ENCODE data around the gene METRNL. TPM values are rescaled to one million over a fixed set of nuclear protein-coding genes. Genes with fewer than 3 reads are reported as not detected.

Gene METRNL
- total RNA-seq, 2 experiments from 2014 or later = 16.9 to 23.3 TPM

DNA sequence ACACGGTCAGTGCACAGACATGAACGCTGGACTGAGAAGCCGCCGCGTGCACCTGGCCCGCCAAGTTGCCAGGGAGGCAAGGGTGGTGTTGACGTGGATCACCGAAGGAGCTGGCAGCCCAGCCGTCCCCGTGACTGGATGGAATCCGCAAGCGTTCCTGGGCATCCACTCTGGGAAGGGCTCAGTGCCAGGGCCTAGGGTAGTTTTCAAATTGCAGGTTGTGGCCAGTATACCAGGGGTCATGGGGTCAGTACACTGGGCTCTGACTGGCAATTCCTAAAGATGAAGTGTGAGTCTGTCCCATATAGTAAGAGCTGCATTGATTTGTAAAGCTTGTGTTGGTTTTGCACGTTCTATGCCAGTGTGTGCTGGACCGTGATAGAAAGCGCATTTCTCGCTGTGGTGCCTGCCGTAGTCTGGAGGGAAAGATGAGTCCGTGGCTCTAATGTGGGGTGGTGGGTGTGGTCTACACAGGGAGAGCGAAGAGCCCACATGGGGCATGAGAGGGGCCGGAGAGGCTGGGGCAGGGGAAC is 21.1 kb upstream of the METRNL start:
- Histone ChIP-seq H3K9me2 (ENCODE audit: insufficient read depth, low read length) (no peaks in the 10 kb centered on the region), H3K79me2 (ENCODE audit: insufficient read depth, low read depth, low read length) (no peaks in the 10 kb centered on the region), H4K20me1 (ENCODE audit: insufficient read depth, low read length) (no peaks in the 10 kb centered on the region), H3K4me3 (ENCODE audit: low read depth, low read length, poor library complexity, severe bottlenecking) (no peak overlapping the region), H3K4me2 (ENCODE audit: low read length) (no peak overlapping the region), H3K4me1 (ENCODE audit: insufficient read depth, low read length, poor library complexity, severe bottlenecking) (peaks cover 12% of the 10 kb centered on the region), H3K9me3 (ENCODE audit: low read length) (no peaks in the 10 kb centered on the region), H3K36me3 (ENCODE audit: insufficient read depth, low read length) (no peaks in the 10 kb centered on the region), H2AFZ (ENCODE audit: low read length) (no peak overlapping the region), H3K27ac (ENCODE audit: low read depth, low read length, poor library complexity, severe bottlenecking) (no peak overlapping the region)
- intact Hi-C loops (cut with micrococcal nuclease; ENCODE audit: unreplicated experiment) = no loop called here
- ChIA-PET CTCF (ENCODE audit: unreplicated experiment) (interaction anchor here (0.5 kb wide), 1 partner anchor 41 kb away, joined by 4 read pairs; no protein-coding TSS in a partner anchor), POLR2A (no interaction called here)
- no peak for TF ChIP-seq EZH2phosphoT487 (IDR thresholded peaks at IDR 0.05; ENCODE audit: borderline replicate concordance, low read depth, low read length)
- TF ChIP-seq, protein P1, sequence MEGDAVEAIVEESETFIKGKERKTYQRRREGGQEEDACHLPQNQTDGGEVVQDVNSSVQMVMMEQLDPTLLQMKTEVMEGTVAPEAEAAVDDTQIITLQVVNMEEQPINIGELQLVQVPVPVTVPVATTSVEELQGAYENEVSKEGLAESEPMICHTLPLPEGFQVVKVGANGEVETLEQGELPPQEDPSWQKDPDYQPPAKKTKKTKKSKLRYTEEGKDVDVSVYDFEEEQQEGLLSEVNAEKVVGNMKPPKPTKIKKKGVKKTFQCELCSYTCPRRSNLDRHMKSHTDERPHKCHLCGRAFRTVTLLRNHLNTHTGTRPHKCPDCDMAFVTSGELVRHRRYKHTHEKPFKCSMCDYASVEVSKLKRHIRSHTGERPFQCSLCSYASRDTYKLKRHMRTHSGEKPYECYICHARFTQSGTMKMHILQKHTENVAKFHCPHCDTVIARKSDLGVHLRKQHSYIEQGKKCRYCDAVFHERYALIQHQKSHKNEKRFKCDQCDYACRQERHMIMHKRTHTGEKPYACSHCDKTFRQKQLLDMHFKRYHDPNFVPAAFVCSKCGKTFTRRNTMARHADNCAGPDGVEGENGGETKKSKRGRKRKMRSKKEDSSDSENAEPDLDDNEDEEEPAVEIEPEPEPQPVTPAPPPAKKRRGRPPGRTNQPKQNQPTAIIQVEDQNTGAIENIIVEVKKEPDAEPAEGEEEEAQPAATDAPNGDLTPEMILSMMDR (conservative IDR thresholded peaks at IDR 0.05; ENCODE audit: low read length) = no peak
- no TSS peak for BruUV-seq (replicated peaks)
- no peak for DNase-seq (ENCODE audit: low spot score)

DNA sequence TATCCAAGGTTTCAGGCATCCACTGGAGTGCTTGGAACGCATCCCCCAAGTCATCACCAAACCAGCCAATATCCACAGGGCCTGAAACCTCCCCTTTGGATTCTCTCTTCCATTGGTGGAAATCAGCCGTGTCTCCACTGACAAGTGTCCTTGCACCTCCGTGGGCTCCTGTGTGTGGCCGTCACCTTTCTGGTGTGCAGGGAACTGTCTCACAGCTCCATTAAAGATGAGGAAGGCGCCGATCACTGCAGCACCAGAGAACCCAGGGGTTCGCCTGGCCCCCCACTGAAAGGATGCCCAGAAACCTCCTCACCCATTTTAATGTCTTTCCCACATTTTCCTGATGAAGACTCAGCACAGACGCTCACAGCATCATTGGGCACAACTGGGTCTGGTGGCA is 17.8 kb upstream of the METRNL start:
- Histone ChIP-seq H3K4me3 (ENCODE audit: low read depth, low read length, poor library complexity, severe bottlenecking) (no peak overlapping the region), H3K9me2 (ENCODE audit: insufficient read depth, low read length) (no peaks in the 10 kb centered on the region), H3K27ac (ENCODE audit: low read depth, low read length, poor library complexity, severe bottlenecking) (no peak overlapping the region), H3K79me2 (ENCODE audit: insufficient read depth, low read depth, low read length) (no peaks in the 10 kb centered on the region), H3K9me3 (ENCODE audit: low read length) (no peaks in the 10 kb centered on the region), H2AFZ (ENCODE audit: low read length) (no peak overlapping the region), H3K36me3 (ENCODE audit: insufficient read depth, low read length) (no peaks in the 10 kb centered on the region), H3K4me1 (ENCODE audit: insufficient read depth, low read length, poor library complexity, severe bottlenecking) (no peaks in the 10 kb centered on the region), H3K4me2 (ENCODE audit: low read length) (no peak overlapping the region), H4K20me1 (ENCODE audit: insufficient read depth, low read length) (no peaks in the 10 kb centered on the region)
- POLR2A ChIA-PET = no interaction called here
- CTCF ChIA-PET (ENCODE audit: unreplicated experiment) = no interaction called here
- no TSS peak for BruUV-seq (replicated peaks)
- no peak for DNase-seq (ENCODE audit: low spot score)
- TF ChIP-seq, protein P1 (conservative IDR thresholded peaks at IDR 0.05; ENCODE audit: low read length) = no peak
- no peak for TF ChIP-seq EZH2phosphoT487 (IDR thresholded peaks at IDR 0.05; ENCODE audit: borderline replicate concordance, low read depth, low read length)
- intact Hi-C loops (cut with micrococcal nuclease; ENCODE audit: unreplicated experiment) = no loop called here

DNA sequence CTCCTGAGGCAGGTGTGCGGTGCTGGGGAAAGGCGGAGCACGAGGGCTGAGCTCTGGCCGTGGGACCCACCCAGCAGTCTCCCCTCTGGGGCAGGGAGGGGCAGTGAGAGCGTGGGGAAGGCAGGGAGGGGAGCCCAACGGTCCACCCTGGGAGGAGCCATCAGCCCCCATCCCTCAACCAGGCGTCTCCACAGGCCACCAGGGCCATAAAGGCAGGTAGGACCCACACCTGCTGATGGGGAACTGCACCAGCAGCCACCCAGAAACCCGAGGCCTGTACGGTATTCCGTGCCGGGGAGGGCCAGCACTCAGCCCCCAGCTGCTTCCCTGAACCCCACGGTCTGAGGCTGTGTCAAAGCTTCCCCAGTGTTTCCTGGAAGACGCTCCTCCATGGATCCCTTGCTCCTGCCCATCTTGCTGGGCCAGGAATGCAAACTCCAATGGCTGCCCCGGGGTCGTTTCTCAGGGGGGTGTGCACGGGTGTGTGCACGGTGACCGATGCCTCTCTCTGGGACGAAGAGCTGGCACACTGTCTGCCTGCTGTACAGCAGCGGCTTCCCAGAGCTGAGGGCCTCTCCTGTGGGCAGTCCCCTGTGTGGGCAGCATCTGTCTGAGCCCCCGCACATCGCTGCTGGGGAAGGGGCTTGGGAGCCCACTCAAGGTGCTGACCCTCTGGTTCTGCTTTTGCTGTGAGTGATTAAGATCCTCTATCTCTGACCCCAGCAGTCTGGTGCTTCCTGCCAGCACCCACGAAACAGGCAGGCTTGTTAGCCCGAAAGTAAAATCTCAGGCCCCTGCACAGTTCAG is 17.2 kb upstream of the METRNL start:
- no peak overlapping the region for H2AFZ ChIP-seq (ENCODE audit: low read length)
- intact Hi-C loops (cut with micrococcal nuclease; ENCODE audit: unreplicated experiment) = no loop called here
- TF ChIP-seq, protein P1 (conservative IDR thresholded peaks at IDR 0.05; ENCODE audit: low read length) = no peak
- TF ChIP-seq EZH2phosphoT487 (IDR thresholded peaks at IDR 0.05; ENCODE audit: borderline replicate concordance, low read depth, low read length) = no peak
- no TSS peak for BruUV-seq (replicated peaks)
- no peak overlapping the region for H3K4me3 ChIP-seq (ENCODE audit: low read depth, low read length, poor library complexity, severe bottlenecking)
- H3K9me2 ChIP-seq (ENCODE audit: insufficient read depth, low read length) = no peaks in the 10 kb centered on the region
- H4K20me1 ChIP-seq (ENCODE audit: insufficient read depth, low read length) = no peaks in the 10 kb centered on the region
- no peaks in the 10 kb centered on the region for H3K79me2 ChIP-seq (ENCODE audit: insufficient read depth, low read depth, low read length)
- H3K4me2 ChIP-seq (ENCODE audit: low read length) = no peak overlapping the region
- ChIA-PET POLR2A (no interaction called here), CTCF (ENCODE audit: unreplicated experiment) (no interaction called here)
- H3K9me3 ChIP-seq (ENCODE audit: low read length) = no peaks in the 10 kb centered on the region
- no peaks in the 10 kb centered on the region for H3K36me3 ChIP-seq (ENCODE audit: insufficient read depth, low read length)
- H3K27ac ChIP-seq (ENCODE audit: low read depth, low read length, poor library complexity, severe bottlenecking) = no peak overlapping the region
- no peaks in the 10 kb centered on the region for H3K4me1 ChIP-seq (ENCODE audit: insufficient read depth, low read length, poor library complexity, severe bottlenecking)
- DNase-seq (ENCODE audit: low spot score) = no peak

All from OCI-LY7 (cell line).